PC-3 (cell line): ENCODE data around the gene FARP1.

Experiments used
- EZH2 ChIP-seq: fragments of 300-600 bp; sonication (generic); IDR thresholded peaks from one replicate; pipeline ENCODE4 v1.6.1; 2017; ENCODE audit warnings: antibody characterized with exemption, mild to moderate bottlenecking, low read length; ENCODE audit not compliant: unreplicated experiment
- EZH2phosphoT487 ChIP-seq: fragments of 300-600 bp; sonication (generic); IDR thresholded peaks from 2 replicates; pipeline ENCODE4 v1.6.1; 2018; ENCODE audit warnings: mild to moderate bottlenecking, antibody characterized with exemption, low read length, borderline replicate concordance
- TF ChIP-seq, protein P1 (sequence below): fragments of 300-600 bp; sonication (generic); conservative IDR thresholded peaks from 2 replicates; pipeline ENCODE4 v1.5.1; 2017; ENCODE audit warnings: antibody characterized with exemption, low read depth, mild to moderate bottlenecking, low read length

DNA sequence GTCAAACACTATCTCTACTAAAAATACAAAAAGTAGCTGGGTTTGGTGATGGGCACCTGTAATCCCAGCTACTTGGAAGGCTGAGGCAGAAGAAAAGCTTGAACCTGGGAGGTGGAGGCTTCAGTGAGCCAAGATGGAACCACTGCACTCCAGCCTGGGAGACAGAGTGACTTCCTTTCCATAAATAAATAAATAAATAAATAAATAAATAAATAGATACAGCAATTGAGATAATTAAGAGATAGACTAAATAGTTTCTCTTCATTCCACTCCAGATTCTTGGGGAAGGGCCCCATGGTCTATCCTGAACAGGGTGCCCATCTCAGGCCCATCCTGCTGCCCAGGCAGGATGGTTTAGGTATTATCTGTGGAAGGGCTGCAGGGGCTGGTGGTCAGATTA lies 24.0 kb upstream of the FARP1 start:
- TF ChIP-seq, protein P1, sequence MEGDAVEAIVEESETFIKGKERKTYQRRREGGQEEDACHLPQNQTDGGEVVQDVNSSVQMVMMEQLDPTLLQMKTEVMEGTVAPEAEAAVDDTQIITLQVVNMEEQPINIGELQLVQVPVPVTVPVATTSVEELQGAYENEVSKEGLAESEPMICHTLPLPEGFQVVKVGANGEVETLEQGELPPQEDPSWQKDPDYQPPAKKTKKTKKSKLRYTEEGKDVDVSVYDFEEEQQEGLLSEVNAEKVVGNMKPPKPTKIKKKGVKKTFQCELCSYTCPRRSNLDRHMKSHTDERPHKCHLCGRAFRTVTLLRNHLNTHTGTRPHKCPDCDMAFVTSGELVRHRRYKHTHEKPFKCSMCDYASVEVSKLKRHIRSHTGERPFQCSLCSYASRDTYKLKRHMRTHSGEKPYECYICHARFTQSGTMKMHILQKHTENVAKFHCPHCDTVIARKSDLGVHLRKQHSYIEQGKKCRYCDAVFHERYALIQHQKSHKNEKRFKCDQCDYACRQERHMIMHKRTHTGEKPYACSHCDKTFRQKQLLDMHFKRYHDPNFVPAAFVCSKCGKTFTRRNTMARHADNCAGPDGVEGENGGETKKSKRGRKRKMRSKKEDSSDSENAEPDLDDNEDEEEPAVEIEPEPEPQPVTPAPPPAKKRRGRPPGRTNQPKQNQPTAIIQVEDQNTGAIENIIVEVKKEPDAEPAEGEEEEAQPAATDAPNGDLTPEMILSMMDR: no peak
- TF ChIP-seq EZH2phosphoT487 (no peak), EZH2 (no peak)
